IMR-90 (cell line): Measurements from ENCODE around the gene RPS6KA4. TPM values are rescaled to one million over a fixed set of nuclear protein-coding genes. Genes with fewer than 3 reads are reported as not detected.

Source experiments
- ATAC-seq: fragments of 200-7000 bp; cut with Tn5 transposase; 2 replicates; pipeline ENCODE4 v1.9.1; 2020; ENCODE audit warnings: low read depth, mild to moderate bottlenecking, moderate library complexity
- BruUV-seq: library from RNA; stranded (reverse); fragments of 400-500 nt; replicated peaks from 2 replicates; lab custom pipeline; 2021; lab: Mats Ljungman, UMichigan
- CTCF ChIA-PET: fragments of 300-600 bp; formaldehyde crosslinking; extraction: SDS; loops from one replicate; lab custom pipeline; 2021; ENCODE audit warnings: antibody characterized with exemption; lab: Yijun Ruan, JAX
- POLR2A ChIA-PET: fragments of 300-600 bp; sonication (Branson Sonifier 250); formaldehyde crosslinking; loops from one replicate; lab custom pipeline; 2022; ENCODE audit warnings: antibody characterized with exemption; ENCODE audit not compliant: unreplicated experiment; lab: Charles Lee
- DNase-seq: peaks from one replicate; pipeline ENCODE4 v3.0.0; 2013
- H2AFZ ChIP-seq: replicated peaks from 2 replicates; pipeline ENCODE3; 2013; ENCODE audit warnings: low read length, mild to moderate bottlenecking; ENCODE audit not compliant: poor library complexity
- H2AK5ac ChIP-seq: 2 replicates; pipeline ENCODE4 v1.6.1; 2013; ENCODE audit warnings: low read depth, low read length, inconsistent platforms
- H2AK9ac ChIP-seq: replicated peaks from 2 replicates; pipeline ENCODE3; 2013; ENCODE audit warnings: mild to moderate bottlenecking, low read depth, low read length, moderate library complexity; ENCODE audit not compliant: poor library complexity
- H2BK120ac ChIP-seq: 2 replicates; pipeline ENCODE4 v1.6.1; 2013; ENCODE audit warnings: low read depth, low read length, inconsistent platforms
- H2BK15ac ChIP-seq: 3 replicates; pipeline ENCODE4 v1.6.1; 2013; ENCODE audit warnings: low read depth, low read length, inconsistent platforms
- H2BK20ac ChIP-seq: 2 replicates; pipeline ENCODE4 v1.6.1; 2013; ENCODE audit warnings: low read depth, mild to moderate bottlenecking, inconsistent platforms, low read length, moderate library complexity
- H2BK5ac ChIP-seq: 2 replicates; pipeline ENCODE4 v1.6.1; 2013; ENCODE audit warnings: mild to moderate bottlenecking, low read depth, low read length, inconsistent platforms; ENCODE audit not compliant: poor library complexity, severe bottlenecking
- H3K14ac ChIP-seq: replicated peaks from 2 replicates; pipeline ENCODE4 v1.6.1; 2013; ENCODE audit warnings: low read depth, low read length, inconsistent platforms
- H3K18ac ChIP-seq: 2 replicates; pipeline ENCODE4 v1.6.1; 2013; ENCODE audit warnings: low read depth, low read length, control low read depth
- H3K23ac ChIP-seq: 2 replicates; pipeline ENCODE4 v1.6.1; 2013; ENCODE audit warnings: low read depth, low read length, inconsistent platforms
- H3K27ac ChIP-seq: 2 replicates; pipeline ENCODE4 v1.5.1; 2013; ENCODE audit warnings: mild to moderate bottlenecking, control low read depth, low read length; ENCODE audit not compliant: insufficient read depth
- H3K27me3 ChIP-seq: 2 replicates; pipeline ENCODE4 v1.6.1; 2013; ENCODE audit warnings: low read length; ENCODE audit not compliant: control insufficient read depth, insufficient read depth
- H3K36me3 ChIP-seq: 2 replicates; pipeline ENCODE4 v1.6.1; 2013; ENCODE audit warnings: low read length, mixed read lengths; ENCODE audit not compliant: control insufficient read depth, insufficient read depth
- H3K4ac ChIP-seq: 2 replicates; pipeline ENCODE4 v1.6.1; 2013; ENCODE audit warnings: low read depth, low read length, inconsistent platforms
- H3K4me1 ChIP-seq: 2 replicates; pipeline ENCODE4 v1.6.1; 2013; ENCODE audit warnings: low read length, mixed read lengths; ENCODE audit not compliant: control insufficient read depth, insufficient read depth
- H3K4me2 ChIP-seq: 2 replicates; pipeline ENCODE4 v1.6.1; 2013; ENCODE audit warnings: low read depth, mild to moderate bottlenecking, control low read depth, low read length, moderate library complexity
- H3K4me3 ChIP-seq: 2 replicates; pipeline ENCODE4 v1.5.1; 2013; ENCODE audit warnings: low read depth, mild to moderate bottlenecking, control low read depth, low read length, moderate library complexity; ENCODE audit not compliant: insufficient read depth
- H3K56ac ChIP-seq: 2 replicates; pipeline ENCODE4 v1.6.1; 2013; ENCODE audit warnings: low read length, inconsistent platforms; ENCODE audit not compliant: insufficient read depth; ENCODE audit errors: extremely low read depth
- H3K79me1 ChIP-seq, 2 experiments: 2 replicates each; pipeline ENCODE4 v1.6.1; 2013; ENCODE audit warnings: low read length in 2 of 2, inconsistent platforms in 1 of 2, low read depth in 1 of 2
- H3K9ac ChIP-seq: 2 replicates; pipeline ENCODE4 v1.6.1; 2013; ENCODE audit warnings: low read depth, low read length, control low read depth
- H3K9me1 ChIP-seq: 2 replicates; pipeline ENCODE4 v1.6.1; 2013; ENCODE audit warnings: low read length, inconsistent platforms; ENCODE audit not compliant: insufficient read depth
- H3K9me3 ChIP-seq: 2 replicates; pipeline ENCODE4 v1.6.1; 2013; ENCODE audit warnings: low read length; ENCODE audit not compliant: control insufficient read depth, insufficient read depth
- H4K20me1 ChIP-seq: 2 replicates; pipeline ENCODE4 v1.6.1; 2013; ENCODE audit warnings: low read length, inconsistent platforms; ENCODE audit not compliant: insufficient read depth
- H4K5ac ChIP-seq: 2 replicates; pipeline ENCODE4 v1.6.1; 2013; ENCODE audit warnings: mild to moderate bottlenecking, low read depth, low read length, control low read depth
- H4K8ac ChIP-seq, 2 experiments: 2 replicates each; pipeline ENCODE4 v1.6.1; 2013; ENCODE audit warnings: low read depth in 2 of 2, low read length in 2 of 2, control low read depth in 1 of 2, inconsistent platforms in 1 of 2
- H4K91ac ChIP-seq: 2 replicates; pipeline ENCODE4 v1.6.1; 2013; ENCODE audit warnings: low read depth, low read length, inconsistent platforms; ENCODE audit not compliant: insufficient read depth
- CTCF ChIP-seq: conservative IDR thresholded peaks from 2 replicates; pipeline ENCODE4 v1.5.1; 2012; ENCODE audit warnings: mild to moderate bottlenecking, low read depth, low read length, improper control_type of control experiment
- FOS ChIP-seq: fragments of 150-350 bp; IDR thresholded peaks from 2 replicates; pipeline ENCODE4 v1.6.1; 2016; ENCODE audit warnings: low read depth, low read length
- MAFK ChIP-seq: IDR thresholded peaks from 2 replicates; pipeline ENCODE4 v1.6.1; 2012; ENCODE audit warnings: low read depth, low read length, improper control_type of control experiment
- RCOR1 ChIP-seq: IDR thresholded peaks from 2 replicates; pipeline ENCODE4 v1.6.1; 2012; ENCODE audit warnings: mild to moderate bottlenecking, low read length, improper control_type of control experiment; ENCODE audit not compliant: insufficient replicate concordance
- RFX5 ChIP-seq: IDR thresholded peaks from 2 replicates; pipeline ENCODE4 v1.8.0; 2012; ENCODE audit warnings: low read depth, mild to moderate bottlenecking, low read length, moderate library complexity
- WGBS, 2 experiments: methylation state at CpG; one replicate each; pipeline versions ENCODE4 v1.1.5 to v1.1.7; 2013; ENCODE audit warnings: missing lambda C conversion rate in 2 of 2; ENCODE audit not compliant: insufficient read length in 1 of 2; ENCODE audit errors: extremely low coverage in 2 of 2; 5-methylcytosine and 5-hydroxymethylcytosine counted together
- dilution Hi-C: fragments of 300-500 bp; cut with HindIII; formaldehyde crosslinking; loops from one replicate; pipeline ENCODE4 v1.14.3; 2018; ENCODE audit warnings: low sequenced_read_pairs; ENCODE audit not compliant: unreplicated experiment
- in situ Hi-C: fragments of 300-500 bp; cut with MboI; formaldehyde crosslinking; loops from 3 replicates; pipeline ENCODE4 v1.14.3; 2019; ENCODE audit warnings: low sequenced_read_pairs, inconsistent platforms, mixed read lengths
- intact Hi-C: fragments of 100-400 bp; cut with micrococcal nuclease; formaldehyde crosslinking; loops from 2 replicates; pipeline ENCODE4 v1.10.0; 2022
- polyA plus RNA-seq, 3 experiments: library from polyadenylated mRNA; depleted of rRNA; stranded (reverse); fragments of >200 nt; gene quantifications; 2 replicates each; pipeline ENCODE4 v1.2.3, GENCODE V29; 2012; ENCODE audit warnings: low replicate concordance in 1 of 3
- total RNA-seq: library from RNA; depleted of rRNA; stranded (reverse); fragments of >200 nt; gene quantifications from 2 replicates; pipeline ENCODE4 v1.2.3, GENCODE V29; 2012

RPS6KA4 gene
- total and polyA plus RNA-seq, 2 of the 4 experiments (the other 2 are of a cell fraction), result 38.8 to 52.9 TPM

- Histone ChIP-seq H3K4me1 (peaks cover 3% of the 10 kb centered on the region; the same call in 1 of the 2 replicates), H3K56ac (no peak overlapping the region), H3K14ac (no peak overlapping the region), H3K9me3 (peaks cover 5% of the 10 kb centered on the region), H2AK5ac (no peak overlapping the region), H2BK20ac (no peak overlapping the region), H2BK5ac (no peak overlapping the region), H4K20me1 (no peaks in the 10 kb centered on the region), H3K4ac (no peak overlapping the region), H3K36me3 (no peaks in the 10 kb centered on the region), H3K23ac (no peak overlapping the region), H3K18ac (no peak overlapping the region), H2BK15ac (no peak overlapping the region), H3K9me1 (0 out of 2 replicates have a peak, but pooled peaks cover 2% of the 10 kb centered on the region), H4K91ac (no peak overlapping the region), H3K27ac (no peak overlapping the region), H3K9ac (no peak overlapping the region), H3K79me1 (no peaks in the 10 kb centered on the region), H2AFZ (no peak overlapping the region), H2BK120ac (no peak overlapping the region), H2AK9ac (no peak overlapping the region), H3K4me3 (no peak overlapping the region), H4K8ac (no peak overlapping the region), H3K27me3 (peaks cover 33% of the 10 kb centered on the region), H3K4me2 (no peak overlapping the region), H4K5ac (no peak overlapping the region)
- in situ Hi-C loops (no loop called here), dilution Hi-C loops (no loop called here), intact Hi-C loops (no loop called here)
- BruUV-seq, result no TSS peak
- DNase-seq (no peak), ATAC-seq (no peak)
- ChIA-PET CTCF (no interaction called here), POLR2A (no interaction called here)
- TF ChIP-seq FOS (no peak), CTCF (no peak), RFX5 (no peak), RCOR1 (no peak), MAFK (no peak)
- no CpG with 5 or more reads among the region's 3 CpGs for WGBS, 2 experiments
Observed at GRCh38 chr11:64400667-64401066, 41.7 kb downstream of the RPS6KA4 start.
